ENCODE data around the gene HYOU1.
"Not testable (repeated sequence)": the region's sequence is repeated elsewhere in the genome, so short reads cannot be mapped to it uniquely, and the experiment has no call there.

Gene HYOU1

DNA sequence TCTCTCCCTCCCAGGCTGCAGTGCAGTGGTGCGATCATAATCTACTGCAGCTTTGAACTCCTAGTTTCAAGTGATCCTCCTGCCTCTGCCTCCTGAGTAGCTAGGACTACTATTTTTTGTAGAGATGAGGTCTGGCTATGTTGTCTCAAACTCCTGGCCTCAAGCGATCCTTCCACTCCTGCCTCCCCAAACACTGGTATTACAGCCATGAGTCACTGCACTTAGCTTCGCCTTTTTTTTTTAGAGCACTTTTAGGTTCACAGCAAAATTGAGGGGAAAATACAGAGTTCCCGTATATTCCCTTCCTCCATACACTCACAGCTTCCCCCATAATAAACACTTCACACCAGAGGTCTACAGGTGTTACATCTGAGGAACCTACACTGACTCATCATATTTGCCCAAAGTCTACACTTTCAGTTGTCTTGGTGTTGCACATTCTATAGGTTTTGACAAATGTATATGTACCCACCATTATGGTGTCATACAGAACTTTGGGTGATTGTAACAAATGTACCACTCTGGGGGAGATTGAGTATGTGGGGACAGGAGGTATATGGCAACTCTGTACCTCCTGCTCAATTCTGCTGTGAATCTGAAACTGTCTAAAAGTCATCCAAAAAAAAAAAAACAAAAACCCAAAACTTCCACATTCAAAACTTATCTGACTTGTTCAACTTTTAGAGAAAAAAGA is 15.0 kb downstream of the HYOU1 start:
- no peak for DNase-seq (ENCODE audit: low read depth)

GRCh38 chr11:119039471-119039870 is 17.5 kb downstream of the HYOU1 start:
- DNase-seq (ENCODE audit: low read depth) = not testable (repeated sequence)

GRCh38 chr11:119038884-119039283 is 18.1 kb downstream of the HYOU1 start:
- no peak for DNase-seq (ENCODE audit: low read depth)

DNA sequence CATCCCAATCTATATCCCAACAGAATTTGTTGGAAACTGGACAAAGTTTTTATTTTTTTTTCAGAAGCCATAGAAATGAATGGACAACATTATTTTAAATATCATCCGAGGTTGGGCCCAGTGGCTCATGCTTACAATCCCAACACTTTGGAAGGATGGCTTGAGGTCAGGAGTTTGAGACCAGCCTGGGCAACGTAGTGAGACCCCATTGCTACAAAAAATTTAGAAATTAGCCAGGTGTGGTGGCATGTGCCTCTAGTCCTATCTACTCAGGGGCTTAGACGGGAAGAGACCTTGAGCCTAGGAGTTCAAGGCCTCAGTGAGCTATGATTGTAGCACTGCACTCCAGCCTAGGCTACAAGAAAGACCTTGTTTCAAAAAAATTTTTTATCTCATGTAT is 22.2 kb downstream of the HYOU1 start:
- DNase-seq (ENCODE audit: low read depth) = no peak

- not testable (repeated sequence) for DNase-seq (ENCODE audit: low read depth)
Observed at GRCh38 chr11:119033421-119033820, 23.6 kb downstream of the HYOU1 start.

- no peak for DNase-seq (ENCODE audit: low read depth)
Observed at GRCh38 chr11:119031912-119032280, 25.1 kb downstream of the HYOU1 start.

GRCh38 chr11:119030329-119031047 is 26.5 kb downstream of the HYOU1 start, which contains the start of gene SLC37A4:
Gene SLC37A4, minus strand, starts transcription at chr11:119030877.
- peak; percentile 60 for DNase-seq (ENCODE audit: low read depth)

GRCh38 chr11:119030029-119030328 is 27.0 kb downstream of the HYOU1 start:
- no peak for DNase-seq (ENCODE audit: low read depth)

GRCh38 chr11:119029340-119030028 is 27.5 kb downstream of the HYOU1 start:
- DNase-seq (ENCODE audit: low read depth) = no peak

- DNase-seq (ENCODE audit: low read depth) = no peak
Observed at GRCh38 chr11:119029069-119029339, 28.0 kb downstream of the HYOU1 start.

DNA sequence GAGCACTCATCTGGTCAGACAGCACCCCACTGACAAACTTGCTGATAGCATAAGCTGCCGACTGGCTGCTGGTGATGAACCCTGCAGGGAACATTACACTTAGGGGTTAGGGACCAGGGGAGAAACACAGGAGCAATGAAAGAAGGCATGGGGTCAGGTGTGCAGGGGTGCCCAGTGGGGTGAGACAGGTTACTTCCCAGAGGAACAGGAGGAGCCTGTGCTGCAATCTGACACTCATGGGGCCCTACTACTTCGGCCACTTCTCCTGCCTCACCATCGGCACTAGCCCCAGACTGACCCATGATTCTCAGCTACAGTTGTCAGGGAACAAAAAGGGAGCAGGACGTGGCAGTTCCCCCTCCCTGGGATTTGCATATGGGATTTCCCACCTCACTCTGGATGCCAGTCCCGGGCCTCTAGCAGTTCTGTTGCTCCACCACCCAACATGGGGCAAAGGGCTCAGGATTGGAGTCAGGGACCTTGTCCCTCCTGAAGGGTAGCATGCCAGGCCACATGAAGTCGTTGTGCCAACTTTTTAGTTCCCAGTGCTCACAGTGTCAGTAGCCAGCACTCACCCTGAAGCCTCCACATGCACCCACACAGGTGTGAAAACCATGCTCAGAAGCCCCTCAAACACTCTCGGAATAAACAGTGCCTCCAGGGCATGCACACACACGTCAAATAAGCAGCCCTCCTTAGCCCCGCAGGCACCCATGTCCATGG is 28.5 kb downstream of the HYOU1 start:
- DNase-seq (ENCODE audit: low read depth) = no peak

GRCh38 chr11:119027561-119028345 is 29.3 kb downstream of the HYOU1 start:
- no peak for DNase-seq (ENCODE audit: low read depth)

DNA sequence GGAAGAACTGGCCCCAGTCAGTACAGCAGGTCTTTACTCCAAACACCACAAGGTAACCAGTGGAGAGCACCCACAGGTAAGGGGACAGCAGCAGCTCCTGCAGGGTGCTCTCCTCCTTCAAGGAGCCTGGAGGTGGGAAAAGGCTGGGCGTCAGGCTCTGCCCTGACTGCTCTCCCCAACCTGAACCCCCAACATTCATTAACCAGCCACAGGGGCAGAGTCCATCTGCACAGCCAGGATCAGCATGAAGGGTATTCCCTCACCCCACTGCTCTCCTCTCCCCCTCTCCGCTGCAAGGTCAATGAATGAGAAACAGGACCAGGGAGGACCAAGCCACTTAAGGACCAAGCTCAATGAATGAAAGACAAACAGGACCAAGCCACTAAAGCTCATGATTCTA is 30.0 kb downstream of the HYOU1 start:
- DNase-seq (ENCODE audit: low read depth) = no peak

GRCh38 chr11:119025978-119026766 is 30.8 kb downstream of the HYOU1 start:
- no peak for DNase-seq (ENCODE audit: low read depth)

GRCh38 chr11:119025541-119025940 is 31.5 kb downstream of the HYOU1 start:
- DNase-seq (ENCODE audit: low read depth) = no peak

DNA sequence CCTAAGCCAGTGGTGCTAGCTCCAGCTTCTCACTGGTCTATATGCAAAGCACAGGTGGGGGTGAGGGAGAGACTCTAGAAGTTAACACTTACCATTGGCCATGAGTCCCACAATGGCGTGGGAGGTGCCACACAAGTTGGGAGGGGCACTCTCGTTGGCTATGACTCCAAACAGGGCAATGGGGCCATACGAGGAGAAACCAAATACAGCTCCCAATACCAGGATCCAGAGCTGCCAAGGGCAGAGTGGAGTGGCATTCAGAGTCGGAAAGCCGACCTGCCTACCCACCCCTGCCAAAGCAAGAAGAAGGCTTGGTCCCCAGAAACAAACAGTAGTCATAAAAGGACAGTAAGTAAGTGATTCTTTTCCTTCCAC is 31.9 kb downstream of the HYOU1 start:
- no peak for DNase-seq (ENCODE audit: low read depth)

- no peak for DNase-seq (ENCODE audit: low read depth)
Observed at GRCh38 chr11:119024430-119025098, 32.4 kb downstream of the HYOU1 start.

DNA sequence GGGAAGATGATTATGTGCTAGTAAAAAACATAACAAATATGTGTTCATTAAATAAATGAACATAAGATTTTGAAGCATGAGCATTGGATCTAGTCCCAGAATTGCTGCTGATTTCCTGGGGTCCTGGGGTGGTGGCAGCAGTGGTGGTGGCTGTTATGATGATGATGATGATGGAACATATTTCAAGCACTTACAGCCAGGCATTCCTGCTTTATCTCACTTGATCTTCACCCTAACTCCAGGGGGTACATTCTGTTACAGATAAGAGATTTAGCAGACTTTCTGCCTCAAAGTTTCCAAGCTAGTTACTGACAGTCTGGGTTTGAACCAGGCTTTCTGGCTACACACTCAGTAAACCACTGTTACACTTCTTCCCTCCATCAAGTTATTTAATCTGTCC is 33.3 kb downstream of the HYOU1 start:
- DNase-seq (ENCODE audit: low read depth) = no peak

DNA sequence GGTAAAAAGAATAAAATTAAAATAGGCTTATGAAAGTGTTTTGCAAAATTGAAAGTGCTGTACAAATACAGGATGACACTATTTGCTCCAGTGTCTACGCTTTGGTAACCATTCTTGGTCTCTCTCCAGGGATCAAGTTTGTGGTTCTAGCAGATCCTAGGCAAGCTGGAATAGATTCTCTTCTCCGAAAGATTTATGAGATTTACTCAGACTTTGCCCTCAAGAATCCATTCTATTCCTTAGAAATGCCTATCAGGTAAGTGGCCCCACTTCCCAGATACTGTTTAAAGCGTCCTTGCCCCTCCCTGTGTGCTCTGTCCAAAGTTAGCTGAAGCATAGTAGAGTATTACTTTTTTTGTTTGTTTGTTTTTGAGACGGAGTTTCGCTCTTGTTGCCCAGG is 35.4 kb downstream of the HYOU1 start:
- DNase-seq (ENCODE audit: low read depth) = no peak

DNA sequence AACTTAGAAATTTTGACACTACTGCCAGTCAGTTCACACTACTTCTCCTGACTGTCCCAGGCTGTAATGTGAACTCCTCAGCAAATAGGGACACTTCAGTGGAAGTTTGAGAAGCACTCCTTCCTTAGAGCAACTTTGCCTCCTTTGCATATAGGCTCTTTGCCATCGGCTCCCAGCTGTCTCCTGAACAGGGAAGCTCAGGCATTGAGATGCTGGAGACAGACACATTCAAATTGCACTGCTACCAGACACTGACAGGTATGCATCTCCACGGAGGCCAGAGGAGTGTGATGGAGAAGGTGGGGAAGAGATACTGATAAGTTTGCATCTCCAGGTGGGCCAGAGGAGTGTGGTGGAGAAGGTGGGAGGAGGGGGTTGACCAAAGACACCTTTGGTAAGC is 37.0 kb downstream of the HYOU1 start:
- DNase-seq (ENCODE audit: low read depth) = no peak
